ENCODE data around the gene RNF181. TPM values are rescaled to one million over a fixed set of nuclear protein-coding genes. Genes with fewer than 3 reads are reported as not detected.
"Not testable (repeated sequence)": the region's sequence is repeated elsewhere in the genome, so short reads cannot be mapped to it uniquely, and the experiment has no call there.

Gene RNF181
- total and polyA plus RNA-seq, 2 of the 13 experiments (the other 11 are each of a cell fraction or from before 2014, with no cell fraction given): 224 to 578 TPM

DNA sequence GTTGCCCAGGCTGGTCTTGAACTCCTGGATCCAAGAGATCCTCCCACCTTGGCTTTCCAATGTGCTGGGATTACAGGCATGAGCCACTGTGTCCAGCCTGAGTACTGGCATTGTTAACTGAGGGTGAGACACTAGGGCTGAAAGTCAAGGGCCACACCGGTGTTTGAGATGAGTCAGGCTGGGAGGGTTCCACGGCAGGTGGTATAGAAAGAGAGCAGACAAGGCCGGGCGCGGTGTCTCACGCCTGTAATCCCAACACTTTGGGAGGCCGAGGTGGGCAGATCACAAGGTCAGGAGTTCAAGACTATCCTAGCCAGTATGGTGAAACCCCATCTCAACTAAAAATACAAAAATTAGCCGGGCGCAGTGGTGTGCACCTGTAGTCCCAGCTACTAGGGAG is 3.2 kb upstream of the RNF181 start:
- in situ Hi-C loops (cut with HindIII; ENCODE audit: extremely low pct_ligation_motif_present, low pct_unique_long_range_greater_than_20kb); BruUV-seq (replicated peaks): not testable (repeated sequence)

More for the DNA sequence above, 3.2 kb upstream of the RNF181 start:
- CTCF ChIA-PET (ENCODE audit: low intra/inter-chr PET ratio, low total read pairs); H4K20me1 ChIP-seq (ENCODE audit: insufficient read depth, low read length); ATAC-seq; H3K4me2 ChIP-seq (ENCODE audit: low read depth, low read length); H3K9me3 ChIP-seq (ENCODE audit: low read length); H3K9ac ChIP-seq (ENCODE audit: insufficient read depth, low read depth, low read length); H3K36me3 ChIP-seq (replicated peaks in 1 of 2; ENCODE audit: control insufficient read depth in 1 of 2, insufficient read depth in 2 of 2, low read length in 2 of 2); FAIRE-seq; H3K27ac ChIP-seq (ENCODE audit: extremely low read length, insufficient read depth, low read length); intact Hi-C loops (cut with micrococcal nuclease; ENCODE audit: unreplicated experiment); H3K4me3 ChIP-seq (replicated peaks in 1 of 3; ENCODE audit: insufficient read depth in 1 of 3, low read depth in 2 of 3, low read length in 3 of 3); H3K27me3 ChIP-seq (ENCODE audit: control insufficient read depth in 1 of 2, insufficient read depth in 2 of 2, low read length in 2 of 2); H2AFZ ChIP-seq (ENCODE audit: low read length): not testable (repeated sequence)
- TF ChIP-seq ZBTB38 (CRISPR knock-in tag; IDR thresholded peaks at IDR 0.05) (peak; percentile 46; the same call in 1 of the 2 replicates), SAP130 (CRISPR knock-in tag; IDR thresholded peaks at IDR 0.05; ENCODE audit: low read depth) (0 out of 2 replicates have a peak, but pooled peaks have one; percentile 22), SKIL (CRISPR knock-in tag; IDR thresholded peaks at IDR 0.05; ENCODE audit: borderline replicate concordance) (peak; percentile 24; the same call in 1 of the 2 replicates), TEAD3 (CRISPR knock-in tag; optimal IDR thresholded peaks at IDR 0.05; ENCODE audit: borderline replicate concordance) (peak; percentile 13), RARA (CRISPR knock-in tag; IDR thresholded peaks at IDR 0.05) (peak; percentile 56), ZBTB39 (CRISPR knock-in tag; IDR thresholded peaks at IDR 0.05) (0 out of 2 replicates have a peak, but pooled peaks have one; percentile 7), SOX5 (CRISPR knock-in tag; IDR thresholded peaks at IDR 0.05; ENCODE audit: borderline replicate concordance) (peak; percentile 13; the same call in 1 of the 2 replicates), TBX3 (IDR thresholded peaks at IDR 0.05; ENCODE audit: borderline replicate concordance) (0 out of 2 replicates have a peak, but pooled peaks have one; percentile 15), FOSL2 (CRISPR knock-in tag; IDR thresholded peaks at IDR 0.05) (peak; percentile 75)
- TF ChIP-seq, protein P1, sequence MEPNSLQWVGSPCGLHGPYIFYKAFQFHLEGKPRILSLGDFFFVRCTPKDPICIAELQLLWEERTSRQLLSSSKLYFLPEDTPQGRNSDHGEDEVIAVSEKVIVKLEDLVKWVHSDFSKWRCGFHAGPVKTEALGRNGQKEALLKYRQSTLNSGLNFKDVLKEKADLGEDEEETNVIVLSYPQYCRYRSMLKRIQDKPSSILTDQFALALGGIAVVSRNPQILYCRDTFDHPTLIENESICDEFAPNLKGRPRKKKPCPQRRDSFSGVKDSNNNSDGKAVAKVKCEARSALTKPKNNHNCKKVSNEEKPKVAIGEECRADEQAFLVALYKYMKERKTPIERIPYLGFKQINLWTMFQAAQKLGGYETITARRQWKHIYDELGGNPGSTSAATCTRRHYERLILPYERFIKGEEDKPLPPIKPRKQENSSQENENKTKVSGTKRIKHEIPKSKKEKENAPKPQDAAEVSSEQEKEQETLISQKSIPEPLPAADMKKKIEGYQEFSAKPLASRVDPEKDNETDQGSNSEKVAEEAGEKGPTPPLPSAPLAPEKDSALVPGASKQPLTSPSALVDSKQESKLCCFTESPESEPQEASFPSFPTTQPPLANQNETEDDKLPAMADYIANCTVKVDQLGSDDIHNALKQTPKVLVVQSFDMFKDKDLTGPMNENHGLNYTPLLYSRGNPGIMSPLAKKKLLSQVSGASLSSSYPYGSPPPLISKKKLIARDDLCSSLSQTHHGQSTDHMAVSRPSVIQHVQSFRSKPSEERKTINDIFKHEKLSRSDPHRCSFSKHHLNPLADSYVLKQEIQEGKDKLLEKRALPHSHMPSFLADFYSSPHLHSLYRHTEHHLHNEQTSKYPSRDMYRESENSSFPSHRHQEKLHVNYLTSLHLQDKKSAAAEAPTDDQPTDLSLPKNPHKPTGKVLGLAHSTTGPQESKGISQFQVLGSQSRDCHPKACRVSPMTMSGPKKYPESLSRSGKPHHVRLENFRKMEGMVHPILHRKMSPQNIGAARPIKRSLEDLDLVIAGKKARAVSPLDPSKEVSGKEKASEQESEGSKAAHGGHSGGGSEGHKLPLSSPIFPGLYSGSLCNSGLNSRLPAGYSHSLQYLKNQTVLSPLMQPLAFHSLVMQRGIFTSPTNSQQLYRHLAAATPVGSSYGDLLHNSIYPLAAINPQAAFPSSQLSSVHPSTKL (CRISPR knock-in tag; IDR thresholded peaks at IDR 0.05): 0 out of 2 replicates have a peak, but pooled peaks have one; percentile 10
- TF ChIP-seq, protein P2, sequence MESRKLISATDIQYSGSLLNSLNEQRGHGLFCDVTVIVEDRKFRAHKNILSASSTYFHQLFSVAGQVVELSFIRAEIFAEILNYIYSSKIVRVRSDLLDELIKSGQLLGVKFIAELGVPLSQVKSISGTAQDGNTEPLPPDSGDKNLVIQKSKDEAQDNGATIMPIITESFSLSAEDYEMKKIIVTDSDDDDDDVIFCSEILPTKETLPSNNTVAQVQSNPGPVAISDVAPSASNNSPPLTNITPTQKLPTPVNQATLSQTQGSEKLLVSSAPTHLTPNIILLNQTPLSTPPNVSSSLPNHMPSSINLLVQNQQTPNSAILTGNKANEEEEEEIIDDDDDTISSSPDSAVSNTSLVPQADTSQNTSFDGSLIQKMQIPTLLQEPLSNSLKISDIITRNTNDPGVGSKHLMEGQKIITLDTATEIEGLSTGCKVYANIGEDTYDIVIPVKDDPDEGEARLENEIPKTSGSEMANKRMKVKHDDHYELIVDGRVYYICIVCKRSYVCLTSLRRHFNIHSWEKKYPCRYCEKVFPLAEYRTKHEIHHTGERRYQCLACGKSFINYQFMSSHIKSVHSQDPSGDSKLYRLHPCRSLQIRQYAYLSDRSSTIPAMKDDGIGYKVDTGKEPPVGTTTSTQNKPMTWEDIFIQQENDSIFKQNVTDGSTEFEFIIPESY (CRISPR knock-in tag; IDR thresholded peaks at IDR 0.05): peak; percentile 93
- POLR2A ChIA-PET: interaction anchor here (1.6 to 25.9 kb wide), 5 partner anchors 13 to 268 kb away, joined by 4 to 795 read pairs (median 116); partner anchors contain the start of genes C2orf68, GGCX, MAT2A and RNF181
- Histone ChIP-seq H3K79me2 (ENCODE audit: insufficient read depth, low read length) (peaks cover 18% of the 10 kb centered on the region), H3K4me1 (ENCODE audit: insufficient read depth, low read length) (peaks cover 86% of the 10 kb centered on the region)
- DNase-seq (ENCODE audit: low spot score): peak; percentile 41
- 64% methylated on average over 9 of the region's 9 CpGs for WGBS (ENCODE audit: low lambda C conversion rate)
